Measurements from ENCODE around the gene SEMA3C.

SEMA3C gene

DNA sequence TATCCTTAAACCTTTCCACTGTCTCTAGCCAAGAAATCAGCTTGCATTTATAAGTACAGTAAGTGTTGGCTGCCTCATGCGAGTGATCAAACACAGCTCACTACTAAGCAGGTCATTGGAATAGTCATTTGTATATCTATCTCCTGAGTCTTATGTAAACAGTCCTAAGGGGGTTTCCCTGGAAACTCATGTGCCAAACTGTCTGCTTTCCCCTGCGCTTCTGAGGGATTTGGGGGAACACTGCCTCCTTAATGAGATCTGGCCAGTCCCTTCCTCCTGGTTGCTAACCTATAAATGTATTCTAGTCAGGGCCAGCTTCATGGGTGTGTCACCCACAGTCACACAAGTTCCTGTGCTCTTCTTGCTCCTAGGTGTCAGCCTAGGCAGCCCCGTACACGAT lies 147.3 kb downstream of the SEMA3C start:
- H2BK120ac ChIP-seq (ENCODE audit: low read depth, low read length): no peak overlapping the region
- no peak overlapping the region for H3K27ac ChIP-seq (replicated peaks; ENCODE audit: low read length)
- no peak overlapping the region for H2BK15ac ChIP-seq (ENCODE audit: low read length)

DNA sequence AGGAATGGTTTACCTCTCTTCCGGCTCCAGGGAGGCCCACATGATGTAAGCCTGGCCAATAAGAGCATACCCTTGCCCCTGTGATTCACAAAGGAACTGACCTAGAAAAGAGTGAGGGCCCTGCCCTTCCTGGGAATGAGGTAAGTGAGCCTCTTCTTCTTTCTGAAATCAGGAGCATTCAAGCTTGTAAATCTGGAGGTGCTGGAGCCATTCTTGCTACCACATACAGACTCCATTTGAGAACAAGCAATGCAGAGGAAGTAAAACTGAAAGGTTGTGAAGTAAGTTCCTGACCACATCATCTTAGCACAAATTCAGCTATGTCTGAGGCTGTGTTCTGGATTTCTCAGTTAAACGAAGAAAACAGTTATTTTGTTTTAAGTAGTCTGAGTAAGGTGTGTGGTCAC lies 148.2 kb downstream of the SEMA3C start:
- Histone ChIP-seq H3K9me3 (replicated peaks in 1 of 2; ENCODE audit: control insufficient read depth in 2 of 2, insufficient read depth in 1 of 2, low read depth in 1 of 2, low read length in 2 of 2) (no peaks in the 10 kb centered on the region), H3K23ac (ENCODE audit: low read depth, low read length, poor library complexity) (no peak overlapping the region), H3K9ac (ENCODE audit: low read depth, low read length, poor library complexity) (no peak overlapping the region), H4K8ac (ENCODE audit: low read depth, low read length) (no peak overlapping the region), H2AK5ac (ENCODE audit: low read depth, low read length) (no peak overlapping the region), H2BK15ac (ENCODE audit: low read length) (no peak overlapping the region), H3K4me2 (ENCODE audit: insufficient read depth, low read length, poor library complexity, severe bottlenecking) (no peak overlapping the region), H3K4ac (ENCODE audit: low read length) (no peak overlapping the region), H3K27ac (replicated peaks; ENCODE audit: low read length) (no peak overlapping the region), H4K91ac (ENCODE audit: low read depth, low read length, poor library complexity) (no peak overlapping the region), H2BK12ac (ENCODE audit: low read length) (no peak overlapping the region), H3K79me1 (ENCODE audit: low read depth, low read length) (no peaks in the 10 kb centered on the region), H2BK5ac (ENCODE audit: low read length) (no peak overlapping the region), H3K14ac (ENCODE audit: low read length) (no peak overlapping the region), H3K4me3 (ENCODE audit: low read length in 2 of 2) (no peak overlapping the region), H2AFZ (ENCODE audit: low read length) (no peak overlapping the region), H3K4me1 (ENCODE audit: control insufficient read depth in 2 of 2, insufficient read depth in 1 of 2, low read depth in 1 of 2, low read length in 2 of 2) (no peaks in the 10 kb centered on the region), H3K36me3 (replicated peaks in 1 of 2; ENCODE audit: control insufficient read depth in 2 of 2, insufficient read depth in 2 of 2, low read length in 2 of 2) (no peaks in the 10 kb centered on the region), H3K27me3 (ENCODE audit: control insufficient read depth in 3 of 3, insufficient read depth in 3 of 3, low read depth in 1 of 3, low read length in 3 of 3) (no peaks in the 10 kb centered on the region), H2BK120ac (ENCODE audit: low read depth, low read length) (no peak overlapping the region), H3K18ac (ENCODE audit: low read length) (no peak overlapping the region)
- no peak for DNase-seq (ENCODE audit: low spot score)
- WGBS, 2 donors (ENCODE audit: extremely low coverage in 2 of 2, insufficient read length in 2 of 2, insufficient replicate concordance in 1 of 2): no CpG with 5 or more reads among the region's 2 CpGs

More for the DNA sequence above, 147.3 kb downstream of the SEMA3C start:
- Histone ChIP-seq H2AK5ac (ENCODE audit: low read depth, low read length) (no peak overlapping the region), H3K4me1 (ENCODE audit: control insufficient read depth in 2 of 2, insufficient read depth in 1 of 2, low read depth in 1 of 2, low read length in 2 of 2) (no peaks in the 10 kb centered on the region), H2AFZ (ENCODE audit: low read length) (no peak overlapping the region), H2BK5ac (ENCODE audit: low read length) (no peak overlapping the region), H3K14ac (ENCODE audit: low read length) (no peak overlapping the region), H3K36me3 (replicated peaks in 1 of 2; ENCODE audit: control insufficient read depth in 2 of 2, insufficient read depth in 2 of 2, low read length in 2 of 2) (no peaks in the 10 kb centered on the region), H3K4me3 (ENCODE audit: low read length in 2 of 2) (no peak overlapping the region), H3K23ac (ENCODE audit: low read depth, low read length, poor library complexity) (no peak overlapping the region), H4K8ac (ENCODE audit: low read depth, low read length) (no peak overlapping the region), H3K4me2 (ENCODE audit: insufficient read depth, low read length, poor library complexity, severe bottlenecking) (no peak overlapping the region), H3K27me3 (ENCODE audit: control insufficient read depth in 3 of 3, insufficient read depth in 3 of 3, low read depth in 1 of 3, low read length in 3 of 3) (no peaks in the 10 kb centered on the region), H3K9me3 (replicated peaks in 1 of 2; ENCODE audit: control insufficient read depth in 2 of 2, insufficient read depth in 1 of 2, low read depth in 1 of 2, low read length in 2 of 2) (no peaks in the 10 kb centered on the region), H3K18ac (ENCODE audit: low read length) (no peak overlapping the region), H2BK12ac (ENCODE audit: low read length) (no peak overlapping the region), H3K79me1 (ENCODE audit: low read depth, low read length) (no peaks in the 10 kb centered on the region), H3K9ac (ENCODE audit: low read depth, low read length, poor library complexity) (no peak overlapping the region), H4K91ac (ENCODE audit: low read depth, low read length, poor library complexity) (no peak overlapping the region), H3K4ac (ENCODE audit: low read length) (no peak overlapping the region)
- WGBS, 2 donors (ENCODE audit: extremely low coverage in 2 of 2, insufficient read length in 2 of 2, insufficient replicate concordance in 1 of 2): no CpG with 5 or more reads among the region's 4 CpGs
- no peak for DNase-seq (ENCODE audit: low spot score)

DNA sequence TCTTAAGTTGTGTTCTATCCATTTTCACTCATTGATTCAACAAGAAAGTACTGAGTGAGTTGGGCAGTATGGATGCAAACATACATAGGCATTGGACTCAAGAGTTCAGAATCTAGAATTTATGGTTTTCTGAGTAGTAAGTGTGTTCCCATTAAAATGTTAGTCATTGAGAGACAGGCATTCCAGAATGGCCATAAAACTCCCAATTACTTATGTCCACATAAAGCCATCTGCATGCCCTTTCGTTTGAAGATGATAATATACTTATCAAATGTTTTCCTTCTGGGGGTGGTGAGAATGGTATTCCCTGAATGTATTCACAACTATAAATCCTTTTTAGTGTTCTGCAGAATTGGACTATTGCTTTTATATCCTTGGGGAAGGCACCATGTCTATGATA lies 148.8 kb downstream of the SEMA3C start:
- Histone ChIP-seq H3K36me3 (replicated peaks in 1 of 2; ENCODE audit: control insufficient read depth in 2 of 2, insufficient read depth in 2 of 2, low read length in 2 of 2) (no peaks in the 10 kb centered on the region), H3K9me3 (replicated peaks in 1 of 2; ENCODE audit: control insufficient read depth in 2 of 2, insufficient read depth in 1 of 2, low read depth in 1 of 2, low read length in 2 of 2) (no peaks in the 10 kb centered on the region), H2BK15ac (ENCODE audit: low read length) (no peak overlapping the region), H3K4me2 (ENCODE audit: insufficient read depth, low read length, poor library complexity, severe bottlenecking) (no peak overlapping the region), H4K8ac (ENCODE audit: low read depth, low read length) (no peak overlapping the region), H2BK5ac (ENCODE audit: low read length) (no peak overlapping the region), H3K4ac (ENCODE audit: low read length) (no peak overlapping the region), H2BK12ac (ENCODE audit: low read length) (no peak overlapping the region), H4K91ac (ENCODE audit: low read depth, low read length, poor library complexity) (no peak overlapping the region), H3K79me1 (ENCODE audit: low read depth, low read length) (no peaks in the 10 kb centered on the region), H3K4me3 (ENCODE audit: low read length in 2 of 2) (no peak overlapping the region), H2BK120ac (ENCODE audit: low read depth, low read length) (no peak overlapping the region), H2AK5ac (ENCODE audit: low read depth, low read length) (no peak overlapping the region), H3K18ac (ENCODE audit: low read length) (no peak overlapping the region), H3K14ac (ENCODE audit: low read length) (no peak overlapping the region), H3K27me3 (ENCODE audit: control insufficient read depth in 3 of 3, insufficient read depth in 3 of 3, low read depth in 1 of 3, low read length in 3 of 3) (no peaks in the 10 kb centered on the region), H3K27ac (replicated peaks; ENCODE audit: low read length) (no peak overlapping the region), H3K9ac (ENCODE audit: low read depth, low read length, poor library complexity) (no peak overlapping the region), H2AFZ (ENCODE audit: low read length) (no peak overlapping the region), H3K23ac (ENCODE audit: low read depth, low read length, poor library complexity) (no peak overlapping the region), H3K4me1 (ENCODE audit: control insufficient read depth in 2 of 2, insufficient read depth in 1 of 2, low read depth in 1 of 2, low read length in 2 of 2) (no peaks in the 10 kb centered on the region)
- DNase-seq (ENCODE audit: low spot score): no peak
- WGBS, 2 donors (ENCODE audit: extremely low coverage in 2 of 2, insufficient read length in 2 of 2, insufficient replicate concordance in 1 of 2): no CpG with 5 or more reads among the region's 1 CpG

DNA sequence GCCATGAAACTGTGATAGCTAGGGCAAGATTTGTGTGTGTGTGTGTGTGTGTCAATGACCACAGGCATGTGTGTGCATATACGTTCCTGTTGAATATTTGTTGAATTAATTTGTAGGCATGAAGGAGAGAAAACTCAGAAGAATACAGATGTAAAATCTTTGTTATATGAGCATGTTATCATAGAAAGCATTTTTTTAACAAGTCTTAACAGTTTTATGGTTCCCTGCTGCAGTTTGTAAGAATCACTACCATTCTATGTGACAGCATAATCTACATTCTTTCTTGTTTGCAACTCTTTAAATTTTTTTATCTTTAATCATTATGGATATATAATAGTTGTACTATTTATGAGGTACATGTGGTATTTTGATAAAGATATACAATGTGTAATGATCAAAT lies 150.1 kb downstream of the SEMA3C start:
- no peak overlapping the region for H3K9ac ChIP-seq (ENCODE audit: low read depth, low read length, poor library complexity)
- no peak overlapping the region for H2BK12ac ChIP-seq (ENCODE audit: low read length)
- H2BK5ac ChIP-seq (ENCODE audit: low read length): no peak overlapping the region
- H4K91ac ChIP-seq (ENCODE audit: low read depth, low read length, poor library complexity): no peak overlapping the region
- H3K27ac ChIP-seq (replicated peaks; ENCODE audit: low read length): no peak overlapping the region
- H3K36me3 ChIP-seq (replicated peaks in 1 of 2; ENCODE audit: control insufficient read depth in 2 of 2, insufficient read depth in 2 of 2, low read length in 2 of 2): no peaks in the 10 kb centered on the region
- H3K4me3 ChIP-seq (ENCODE audit: low read length in 2 of 2): no peak overlapping the region
- WGBS, 2 donors (ENCODE audit: extremely low coverage in 2 of 2, insufficient read length in 2 of 2, insufficient replicate concordance in 1 of 2): no CpG with 5 or more reads among the region's 1 CpG
- no peaks in the 10 kb centered on the region for H3K27me3 ChIP-seq (ENCODE audit: control insufficient read depth in 3 of 3, insufficient read depth in 3 of 3, low read depth in 1 of 3, low read length in 3 of 3)
- H4K8ac ChIP-seq (ENCODE audit: low read depth, low read length): no peak overlapping the region
- H3K4ac ChIP-seq (ENCODE audit: low read length): no peak overlapping the region
- H3K23ac ChIP-seq (ENCODE audit: low read depth, low read length, poor library complexity): no peak overlapping the region
- no peak overlapping the region for H3K18ac ChIP-seq (ENCODE audit: low read length)
- H2AK5ac ChIP-seq (ENCODE audit: low read depth, low read length): no peak overlapping the region
- no peak overlapping the region for H2AFZ ChIP-seq (ENCODE audit: low read length)
- H3K4me1 ChIP-seq (ENCODE audit: control insufficient read depth in 2 of 2, insufficient read depth in 1 of 2, low read depth in 1 of 2, low read length in 2 of 2): peaks cover 3 to 5% of the 10 kb centered on the region in 2 donors
- H3K4me2 ChIP-seq (ENCODE audit: insufficient read depth, low read length, poor library complexity, severe bottlenecking): no peak overlapping the region
- no peak overlapping the region for H2BK120ac ChIP-seq (ENCODE audit: low read depth, low read length)
- no peak overlapping the region for H3K14ac ChIP-seq (ENCODE audit: low read length)
- no peaks in the 10 kb centered on the region for H3K79me1 ChIP-seq (ENCODE audit: low read depth, low read length)
- no peak for DNase-seq (ENCODE audit: low spot score)
- H3K9me3 ChIP-seq (replicated peaks in 1 of 2; ENCODE audit: control insufficient read depth in 2 of 2, insufficient read depth in 1 of 2, low read depth in 1 of 2, low read length in 2 of 2): no peaks in the 10 kb centered on the region
- H2BK15ac ChIP-seq (ENCODE audit: low read length): no peak overlapping the region
